ENCODE data around the gene GMCL2.
A peak's percentile ranks its signal among the peaks of the same experiment; 100 is the strongest.

The GMCL2 gene

GRCh38 chr5:178207183-178207916 is 20.2 kb upstream of the GMCL2 start (continued):
- TF ChIP-seq, protein P1, sequence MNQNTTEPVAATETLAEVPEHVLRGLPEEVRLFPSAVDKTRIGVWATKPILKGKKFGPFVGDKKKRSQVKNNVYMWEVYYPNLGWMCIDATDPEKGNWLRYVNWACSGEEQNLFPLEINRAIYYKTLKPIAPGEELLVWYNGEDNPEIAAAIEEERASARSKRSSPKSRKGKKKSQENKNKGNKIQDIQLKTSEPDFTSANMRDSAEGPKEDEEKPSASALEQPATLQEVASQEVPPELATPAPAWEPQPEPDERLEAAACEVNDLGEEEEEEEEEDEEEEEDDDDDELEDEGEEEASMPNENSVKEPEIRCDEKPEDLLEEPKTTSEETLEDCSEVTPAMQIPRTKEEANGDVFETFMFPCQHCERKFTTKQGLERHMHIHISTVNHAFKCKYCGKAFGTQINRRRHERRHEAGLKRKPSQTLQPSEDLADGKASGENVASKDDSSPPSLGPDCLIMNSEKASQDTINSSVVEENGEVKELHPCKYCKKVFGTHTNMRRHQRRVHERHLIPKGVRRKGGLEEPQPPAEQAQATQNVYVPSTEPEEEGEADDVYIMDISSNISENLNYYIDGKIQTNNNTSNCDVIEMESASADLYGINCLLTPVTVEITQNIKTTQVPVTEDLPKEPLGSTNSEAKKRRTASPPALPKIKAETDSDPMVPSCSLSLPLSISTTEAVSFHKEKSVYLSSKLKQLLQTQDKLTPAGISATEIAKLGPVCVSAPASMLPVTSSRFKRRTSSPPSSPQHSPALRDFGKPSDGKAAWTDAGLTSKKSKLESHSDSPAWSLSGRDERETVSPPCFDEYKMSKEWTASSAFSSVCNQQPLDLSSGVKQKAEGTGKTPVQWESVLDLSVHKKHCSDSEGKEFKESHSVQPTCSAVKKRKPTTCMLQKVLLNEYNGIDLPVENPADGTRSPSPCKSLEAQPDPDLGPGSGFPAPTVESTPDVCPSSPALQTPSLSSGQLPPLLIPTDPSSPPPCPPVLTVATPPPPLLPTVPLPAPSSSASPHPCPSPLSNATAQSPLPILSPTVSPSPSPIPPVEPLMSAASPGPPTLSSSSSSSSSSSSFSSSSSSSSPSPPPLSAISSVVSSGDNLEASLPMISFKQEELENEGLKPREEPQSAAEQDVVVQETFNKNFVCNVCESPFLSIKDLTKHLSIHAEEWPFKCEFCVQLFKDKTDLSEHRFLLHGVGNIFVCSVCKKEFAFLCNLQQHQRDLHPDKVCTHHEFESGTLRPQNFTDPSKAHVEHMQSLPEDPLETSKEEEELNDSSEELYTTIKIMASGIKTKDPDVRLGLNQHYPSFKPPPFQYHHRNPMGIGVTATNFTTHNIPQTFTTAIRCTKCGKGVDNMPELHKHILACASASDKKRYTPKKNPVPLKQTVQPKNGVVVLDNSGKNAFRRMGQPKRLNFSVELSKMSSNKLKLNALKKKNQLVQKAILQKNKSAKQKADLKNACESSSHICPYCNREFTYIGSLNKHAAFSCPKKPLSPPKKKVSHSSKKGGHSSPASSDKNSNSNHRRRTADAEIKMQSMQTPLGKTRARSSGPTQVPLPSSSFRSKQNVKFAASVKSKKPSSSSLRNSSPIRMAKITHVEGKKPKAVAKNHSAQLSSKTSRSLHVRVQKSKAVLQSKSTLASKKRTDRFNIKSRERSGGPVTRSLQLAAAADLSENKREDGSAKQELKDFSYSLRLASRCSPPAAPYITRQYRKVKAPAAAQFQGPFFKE (tag by site-specific recombination; IDR thresholded peaks at IDR 0.05; ENCODE audit: borderline replicate concordance): no peak
- TF ChIP-seq, protein P2, sequence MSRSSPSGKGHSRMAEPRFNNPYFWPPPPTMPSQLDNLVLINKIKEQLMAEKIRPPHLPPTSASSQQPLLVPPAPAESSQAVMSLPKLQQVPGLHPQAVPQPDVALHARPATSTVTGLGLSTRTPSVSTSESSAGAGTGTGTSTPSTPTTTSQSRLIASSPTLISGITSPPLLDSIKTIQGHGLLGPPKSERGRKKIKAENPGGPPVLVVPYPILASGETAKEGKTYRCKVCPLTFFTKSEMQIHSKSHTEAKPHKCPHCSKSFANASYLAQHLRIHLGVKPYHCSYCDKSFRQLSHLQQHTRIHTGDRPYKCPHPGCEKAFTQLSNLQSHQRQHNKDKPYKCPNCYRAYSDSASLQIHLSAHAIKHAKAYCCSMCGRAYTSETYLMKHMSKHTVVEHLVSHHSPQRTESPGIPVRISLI (tag by site-specific recombination; IDR thresholded peaks at IDR 0.05): peak; percentile 80; the same call in 1 of the 2 replicates
- peak; percentile 61 for TF ChIP-seq SP2 (tag by site-specific recombination; IDR thresholded peaks at IDR 0.05)
- TF ChIP-seq, protein P3, sequence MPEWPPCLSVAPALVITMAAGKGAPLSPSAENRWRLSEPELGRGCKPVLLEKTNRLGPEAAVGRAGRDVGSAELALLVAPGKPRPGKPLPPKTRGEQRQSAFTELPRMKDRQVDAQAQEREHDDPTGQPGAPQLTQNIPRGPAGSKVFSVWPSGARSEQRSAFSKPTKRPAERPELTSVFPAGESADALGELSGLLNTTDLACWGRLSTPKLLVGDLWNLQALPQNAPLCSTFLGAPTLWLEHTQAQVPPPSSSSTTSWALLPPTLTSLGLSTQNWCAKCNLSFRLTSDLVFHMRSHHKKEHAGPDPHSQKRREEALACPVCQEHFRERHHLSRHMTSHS (tag by site-specific recombination; IDR thresholded peaks at IDR 0.05): no peak
- TF ChIP-seq ZNF600 (tag by site-specific recombination; IDR thresholded peaks at IDR 0.05): 0 out of 2 replicates have a peak, but pooled peaks have one; percentile 22

DNA sequence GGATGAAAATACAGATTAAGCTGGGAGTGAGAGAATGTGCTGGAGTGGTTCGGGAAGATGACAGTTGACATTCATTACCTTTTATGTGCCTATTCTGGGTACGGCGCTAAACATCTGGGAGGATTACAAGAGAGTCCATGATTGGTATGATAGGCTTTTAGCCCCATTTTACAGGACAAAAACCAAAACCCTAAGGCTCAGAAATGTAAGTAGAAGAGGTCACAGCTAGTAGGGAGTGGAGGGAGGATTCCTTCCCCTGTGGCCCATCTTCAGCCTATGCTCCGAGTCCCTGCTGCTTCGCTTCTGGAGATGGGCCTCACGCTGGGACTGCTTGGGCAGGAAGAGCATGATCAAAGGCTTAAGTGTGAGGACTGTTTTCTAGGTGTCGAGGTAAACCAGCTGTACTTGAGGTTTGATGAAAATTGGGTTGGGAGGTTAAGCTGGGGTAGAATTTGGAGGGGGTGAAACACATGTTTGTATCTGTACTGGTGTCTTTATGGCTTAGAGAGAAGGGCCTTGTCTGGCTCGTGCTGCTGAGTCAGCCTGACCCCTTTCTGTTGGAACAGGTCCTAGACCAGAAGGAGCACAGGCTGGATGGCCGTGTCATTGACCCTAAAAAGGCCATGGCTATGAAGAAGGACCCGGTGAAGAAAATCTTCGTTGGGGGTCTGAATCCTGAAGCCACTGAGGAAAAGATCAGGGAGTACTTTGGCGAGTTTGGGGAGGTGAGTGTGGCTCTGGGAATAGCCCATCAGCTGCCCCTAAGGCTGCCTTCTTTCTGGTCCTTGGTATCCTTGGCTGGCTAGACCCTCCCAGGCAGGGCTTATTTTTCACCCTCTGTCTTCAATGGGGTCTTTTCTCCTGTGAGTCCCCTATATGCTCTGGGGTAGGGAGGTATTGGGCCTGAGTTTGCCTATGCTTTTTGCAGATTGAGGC is 19.3 kb upstream of the GMCL2 start:
- CTCF ChIA-PET: interaction anchor here (0.7 to 1.1 kb wide), 4 partner anchors 20 to 1416 kb away, joined by 3 to 6 read pairs (median 3); no protein-coding TSS in a partner anchor
- TF ChIP-seq ZNF629 (tag by site-specific recombination; IDR thresholded peaks at IDR 0.05): no peak
- peak; percentile 52; the same call in 1 of the 2 replicates for TF ChIP-seq ZNF366 (tag by site-specific recombination; conservative IDR thresholded peaks at IDR 0.05)
- no peak for TF ChIP-seq MZF1 (tag by site-specific recombination; IDR thresholded peaks at IDR 0.05; ENCODE audit: borderline replicate concordance)
- TF ChIP-seq, protein P3 (tag by site-specific recombination; IDR thresholded peaks at IDR 0.05): no peak
- TF ChIP-seq ZNF221 (tag by site-specific recombination; IDR thresholded peaks at IDR 0.05; ENCODE audit: borderline replicate concordance): no peak
- TF ChIP-seq ZNF521 (tag by site-specific recombination; IDR thresholded peaks at IDR 0.05): no peak
- no peak for TF ChIP-seq GLIS1 (tag by site-specific recombination; IDR thresholded peaks at IDR 0.05)
- TF ChIP-seq ZNF341 (tag by site-specific recombination; IDR thresholded peaks at IDR 0.05; ENCODE audit: low read depth): peak; percentile 93
- 0 out of 2 replicates have a peak, but pooled peaks have one; percentile 9 for TF ChIP-seq PRDM10 (tag by site-specific recombination; IDR thresholded peaks at IDR 0.05)
- TF ChIP-seq ZNF398 (tag by site-specific recombination; IDR thresholded peaks at IDR 0.05): no peak

More for the DNA sequence above, 19.3 kb upstream of the GMCL2 start:
- H3K9me3 ChIP-seq (ENCODE audit: control insufficient read depth, insufficient read depth, low read depth, low read length): no peaks in the 10 kb centered on the region
- 0 out of 2 replicates have a peak overlapping the region, but pooled peaks have one; percentile 17 for H3K27ac ChIP-seq (ENCODE audit: extremely low read depth, low read depth, low read length)
- peaks cover 20 to 62% of the 10 kb centered on the region in 2 experiments for H3K36me3 ChIP-seq (ENCODE audit: control insufficient read depth in 2 of 2, insufficient read depth in 1 of 2, low read length in 2 of 2)
- POLR2A ChIA-PET: interaction anchor here (0.6 to 1.3 kb wide), 5 partner anchors 7 to 140 kb away, joined by 3 to 5 read pairs (median 4); partner anchors contain the start of genes NHP2 and PHYKPL
- peak overlapping the region; percentile 68 for H3K4me3 ChIP-seq (ENCODE audit: low read depth, low read length)
- peaks cover 6% of the 10 kb centered on the region; the same call in 1 of the 2 replicates for H3K4me1 ChIP-seq (ENCODE audit: control insufficient read depth, insufficient read depth, low read length)
